GM21529 (cell line): ENCODE data around the gene DNAI4.
"Not testable (repeated sequence)": the region's sequence is repeated elsewhere in the genome, so short reads cannot be mapped to it uniquely, and the experiment has no call there.

Experiments
- ATAC-seq: cut with Tn5 transposase; IDR thresholded peaks from one replicate; pipeline ENCODE4 v1.9.1; 2021; ENCODE audit not compliant: unreplicated experiment

DNAI4 gene

GRCh38 chr1:66929146-66929688, 4.6 kb upstream of the DNAI4 start:
- ATAC-seq, result no peak

- ATAC-seq, result no peak
These were observed 2.9 kb upstream of the DNAI4 start for GRCh38 chr1:66927528-66927927.

- no peak for ATAC-seq
These were observed 1.3 kb upstream of the DNAI4 start for GRCh38 chr1:66925944-66926343.

- no peak for ATAC-seq
These were observed 878 bp upstream of the DNAI4 start for GRCh38 chr1:66925558-66925910.

GRCh38 chr1:66920543-66920942, 4.1 kb downstream of the DNAI4 start:
- ATAC-seq, result no peak

- ATAC-seq, result no peak
These were observed 4.8 kb downstream of the DNAI4 start for GRCh38 chr1:66919828-66920227.

GRCh38 chr1:66919063-66919462, 5.6 kb downstream of the DNAI4 start:
- ATAC-seq, result no peak

GRCh38 chr1:66917476-66917875, 7.2 kb downstream of the DNAI4 start:
- ATAC-seq, result no peak

GRCh38 chr1:66916320-66916719, 8.3 kb downstream of the DNAI4 start:
- no peak for ATAC-seq

- not testable (repeated sequence) for ATAC-seq
These were observed 9.5 kb downstream of the DNAI4 start for GRCh38 chr1:66915203-66915602.

- no peak for ATAC-seq
These were observed 30.9 kb downstream of the DNAI4 start for GRCh38 chr1:66893712-66894111.

- ATAC-seq, result no peak
These were observed 34.0 kb downstream of the DNAI4 start for GRCh38 chr1:66890621-66891020.

- ATAC-seq, result no peak
These were observed 35.6 kb downstream of the DNAI4 start for GRCh38 chr1:66889030-66889429.

GRCh38 chr1:66876664-66877063, 48.0 kb downstream of the DNAI4 start:
- no peak for ATAC-seq

- no peak for ATAC-seq
These were observed 51.5 kb downstream of the DNAI4 start for GRCh38 chr1:66873111-66873510.

GRCh38 chr1:66872024-66872423, 52.6 kb downstream of the DNAI4 start:
- not testable (repeated sequence) for ATAC-seq

- ATAC-seq, result no peak
These were observed 57.2 kb downstream of the DNAI4 start for GRCh38 chr1:66867501-66867900.

GRCh38 chr1:66860529-66860928, 64.1 kb downstream of the DNAI4 start:
- ATAC-seq, result no peak

- ATAC-seq, result no peak
These were observed 71.3 kb downstream of the DNAI4 start for GRCh38 chr1:66853379-66853778.

GRCh38 chr1:66852870-66853269, 71.8 kb downstream of the DNAI4 start:
- ATAC-seq, result no peak

- no peak for ATAC-seq
These were observed 73.7 kb downstream of the DNAI4 start for GRCh38 chr1:66850989-66851388.

GRCh38 chr1:66848193-66848592, 76.5 kb downstream of the DNAI4 start:
- no peak for ATAC-seq

GRCh38 chr1:66840929-66841328, 83.7 kb downstream of the DNAI4 start:
- no peak for ATAC-seq

GRCh38 chr1:66834926-66835325, 89.7 kb downstream of the DNAI4 start:
- no peak for ATAC-seq
